Activated CD8-positive, alpha-beta T cell treated with anti-CD3 and anti-CD28 coated beads for 36 hours (primary cell): Measurements from ENCODE around the gene STIM1. TPM values are rescaled to one million over a fixed set of nuclear protein-coding genes. Genes with fewer than 3 reads are reported as not detected.

Experiments used
- ATAC-seq: fragments of 200-7000 bp; cut with Tn5 transposase; one replicate; pipeline ENCODE4 v1.10.0; 2021; ENCODE audit warnings: mild to moderate bottlenecking, moderate library complexity
- CTCF ChIA-PET: fragments of 350-600 bp; sonication (Branson Sonifier 250); formaldehyde crosslinking; loops from one replicate; lab custom pipeline; 2021; ENCODE audit warnings: antibody characterized with exemption; lab: Charles Lee
- POLR2A ChIA-PET: fragments of 350-600 bp; sonication (Branson Sonifier 250); formaldehyde crosslinking; loops from one replicate; lab custom pipeline; 2021; ENCODE audit warnings: antibody characterized with exemption; lab: Charles Lee
- DNase-seq: peaks from one replicate; pipeline ENCODE4 v3.0.0-alpha.2; 2020
- H3K27ac Mint-ChIP-seq: one replicate; pipeline ENCODE4 v1.8.0; 2021; ENCODE audit warnings: mild to moderate bottlenecking, mixed read lengths
- H3K27me3 Mint-ChIP-seq: one replicate; pipeline ENCODE4 v1.8.0; 2021; ENCODE audit warnings: mixed read lengths
- H3K36me3 Mint-ChIP-seq: one replicate; pipeline ENCODE4 v1.8.0; 2021; ENCODE audit warnings: low read depth, mixed read lengths
- H3K4me1 Mint-ChIP-seq: one replicate; pipeline ENCODE4 v1.8.0; 2021; ENCODE audit warnings: low read depth, mixed read lengths
- H3K4me3 Mint-ChIP-seq: one replicate; pipeline ENCODE4 v1.8.0; 2021; ENCODE audit warnings: mild to moderate bottlenecking, moderate library complexity, mixed read lengths
- H3K9me3 Mint-ChIP-seq: one replicate; pipeline ENCODE4 v1.8.0; 2021; ENCODE audit warnings: mixed read lengths
- CTCF ChIP-seq: fragments of 200-600 bp; IDR thresholded peaks from one replicate; pipeline ENCODE4 v1.8.0; 2022; ENCODE audit warnings: antibody characterized with exemption, mild to moderate bottlenecking
- intact Hi-C: fragments of 100-400 bp; cut with micrococcal nuclease; formaldehyde crosslinking; loops from one replicate; pipeline ENCODE4 v1.10.0; 2022
- total RNA-seq, 2 experiments: library from RNA; stranded (reverse); gene quantifications; one replicate each; pipeline ENCODE4 v1.2.3, GENCODE V29; 2021

STIM1 gene
- total RNA-seq, 2 experiments from 2014 or later, result 60.8 to 61.4 TPM

GRCh38 chr11:3885855-3886254 lies 30.4 kb downstream of the STIM1 start:
- TF ChIP-seq CTCF, result no peak
- H3K4me1 Mint-ChIP-seq, result peaks cover 59% of the 10 kb centered on the region
- peaks cover 2% of the 10 kb centered on the region for H3K36me3 Mint-ChIP-seq
- DNase-seq, result no peak
- H3K27me3 Mint-ChIP-seq, result no peaks in the 10 kb centered on the region
- no peak for ATAC-seq
- POLR2A ChIA-PET, result interaction anchor here (0.7 to 1.7 kb wide), 2 partner anchors 19 to 67 kb away, joined by 3 to 4 read pairs; no protein-coding TSS in a partner anchor
- CTCF ChIA-PET, result interaction anchor here (1.3 to 1.7 kb wide), 3 partner anchors 31 to 187 kb away, joined by 4 to 6 read pairs (median 6); partner anchors contain the start of gene STIM1
- intact Hi-C loops, result no loop called here
- no peaks in the 10 kb centered on the region for H3K9me3 Mint-ChIP-seq
- no peak overlapping the region for H3K4me3 Mint-ChIP-seq
- H3K27ac Mint-ChIP-seq, result no peak overlapping the region

DNA sequence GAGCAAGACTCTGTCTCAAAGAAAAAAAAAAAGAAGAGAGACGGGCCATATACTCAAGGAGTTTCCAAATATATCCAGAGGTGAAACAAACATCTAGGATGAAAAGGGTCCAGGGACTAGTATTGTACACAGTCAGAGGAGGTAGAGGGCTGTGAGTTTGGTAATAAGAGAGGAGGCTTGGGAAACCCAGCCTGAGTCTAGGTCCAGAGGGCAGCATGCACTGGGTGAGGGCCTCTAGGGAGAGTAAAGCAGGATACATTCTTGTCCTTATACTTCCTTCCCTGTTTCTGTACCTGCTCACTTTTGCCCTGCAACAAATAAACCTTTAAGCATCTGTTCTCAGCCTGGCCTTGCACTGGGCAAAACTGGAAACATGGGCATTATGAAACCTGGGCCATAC lies 31.5 kb downstream of the STIM1 start:
- POLR2A ChIA-PET, result no interaction called here
- no peak for DNase-seq
- CTCF ChIA-PET, result interaction anchor here (2.0 kb wide), 1 partner anchor 98 kb away, joined by 4 read pairs; no protein-coding TSS in a partner anchor
- H3K9me3 Mint-ChIP-seq, result no peaks in the 10 kb centered on the region
- no peak for TF ChIP-seq CTCF
- H3K27me3 Mint-ChIP-seq, result no peaks in the 10 kb centered on the region
- ATAC-seq, result no peak
- H3K4me3 Mint-ChIP-seq, result no peak overlapping the region
- H3K27ac Mint-ChIP-seq, result no peak overlapping the region
- H3K4me1 Mint-ChIP-seq, result peaks cover 56% of the 10 kb centered on the region
- intact Hi-C loops, result no loop called here
- peaks cover 2% of the 10 kb centered on the region for H3K36me3 Mint-ChIP-seq

DNA sequence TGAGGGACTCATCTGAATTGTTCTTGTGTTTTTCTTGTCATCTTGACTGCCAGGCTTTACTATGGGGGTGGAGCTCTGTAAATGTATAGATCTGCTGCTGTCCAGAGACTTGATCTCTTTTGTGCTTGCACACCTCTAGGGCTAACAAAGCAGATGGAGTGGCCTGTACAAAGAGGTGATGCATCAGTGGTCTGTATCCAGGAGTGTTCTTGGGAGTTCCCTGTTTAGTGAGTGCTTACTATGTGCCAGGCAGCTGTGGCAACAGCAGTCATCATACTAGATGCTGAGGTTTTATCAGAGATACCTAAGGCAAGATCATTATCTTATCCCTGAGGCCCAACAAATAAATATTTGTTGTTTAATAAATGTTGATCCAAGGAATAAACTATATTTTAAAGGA lies 33.4 kb downstream of the STIM1 start:
- peaks cover 2% of the 10 kb centered on the region for H3K36me3 Mint-ChIP-seq
- ChIA-PET POLR2A (interaction anchor here (0.6 to 0.8 kb wide), 2 partner anchors 19 to 51 kb away, joined by 3 to 4 read pairs; no protein-coding TSS in a partner anchor), CTCF (interaction anchor here (1.6 to 2.8 kb wide), 4 partner anchors 29 to 184 kb away, joined by 3 to 12 read pairs (median 4); partner anchors contain the start of gene STIM1)
- DNase-seq (no peak), ATAC-seq (no peak)
- H3K9me3 Mint-ChIP-seq, result no peaks in the 10 kb centered on the region
- H3K27ac Mint-ChIP-seq, result no peak overlapping the region
- no peak overlapping the region for H3K4me3 Mint-ChIP-seq
- TF ChIP-seq CTCF, result no peak
- peaks cover 58% of the 10 kb centered on the region for H3K4me1 Mint-ChIP-seq
- intact Hi-C loops, result no loop called here
- H3K27me3 Mint-ChIP-seq, result no peaks in the 10 kb centered on the region

- H3K27ac Mint-ChIP-seq, result no peak overlapping the region
- CTCF ChIA-PET, result interaction anchor here (1.0 to 2.8 kb wide), 3 partner anchors 35 to 183 kb away, joined by 3 to 12 read pairs (median 3); partner anchors contain the start of gene STIM1
- no peaks in the 10 kb centered on the region for H3K9me3 Mint-ChIP-seq
- DNase-seq (no peak), ATAC-seq (no peak)
- POLR2A ChIA-PET, result no interaction called here
- no peak overlapping the region for H3K4me3 Mint-ChIP-seq
- H3K27me3 Mint-ChIP-seq, result no peaks in the 10 kb centered on the region
- peaks cover 62% of the 10 kb centered on the region for H3K4me1 Mint-ChIP-seq
- H3K36me3 Mint-ChIP-seq, result peaks cover 2% of the 10 kb centered on the region
- TF ChIP-seq CTCF, result no peak
- intact Hi-C loops, result loop anchor here (5.0 kb wide), 1 partner anchor 33 kb away; the partner anchor contains the start of gene STIM1
Observed at GRCh38 chr11:3890014-3890413, 34.5 kb downstream of the STIM1 start.

GRCh38 chr11:3890806-3891205 lies 35.3 kb downstream of the STIM1 start:
- ChIA-PET POLR2A (no interaction called here), CTCF (interaction anchor here (1.0 to 2.8 kb wide), 4 partner anchors 13 to 182 kb away, joined by 3 to 12 read pairs (median 4); partner anchors contain the start of gene STIM1)
- Mint-ChIP-seq H3K36me3 (peaks cover 4% of the 10 kb centered on the region), H3K4me3 (no peak overlapping the region), H3K27ac (no peak overlapping the region), H3K27me3 (no peaks in the 10 kb centered on the region), H3K4me1 (peaks cover 65% of the 10 kb centered on the region), H3K9me3 (no peaks in the 10 kb centered on the region)
- no peak for DNase-seq
- no peak for TF ChIP-seq CTCF
- intact Hi-C loops, result loop anchor here (5.0 kb wide), 1 partner anchor 34 kb away; the partner anchor contains the start of gene STIM1
- ATAC-seq, result no peak
